ENCODE results near the gene SNX30. TPM values are rescaled to one million over a fixed set of nuclear protein-coding genes. Genes with fewer than 3 reads are reported as not detected.

Gene SNX30
- total and polyA plus RNA-seq, 4 donors, result 1.8 to 13.5 (median 6.5) TPM

GRCh38 chr9:112884101-112884500 lies 133.5 kb downstream of the SNX30 start:
- no peak overlapping the region for H3K9ac ChIP-seq (ENCODE audit: low read depth in 1 of 2, low read length in 2 of 2)
- no peak overlapping the region for H3K27ac ChIP-seq (ENCODE audit: low read depth in 1 of 2, low read length in 2 of 2)
- 68% methylated on average over 6 of the region's 6 CpGs for WGBS
- TF ChIP-seq MAX (IDR thresholded peaks at IDR 0.05), result no peak
- no peak for TF ChIP-seq FOXA2 (IDR thresholded peaks at IDR 0.05)
- TF ChIP-seq ATF3 (IDR thresholded peaks at IDR 0.05), result no peak
- no peak for TF ChIP-seq YY1 (IDR thresholded peaks at IDR 0.05)
- TF ChIP-seq GABPA (IDR thresholded peaks at IDR 0.05 in 1 of 2, conservative IDR thresholded peaks at IDR 0.05 in 1 of 2), result no peak
- H3K36me3 ChIP-seq (ENCODE audit: control insufficient read depth in 4 of 4, insufficient read depth in 3 of 4, low read depth in 1 of 4, low read length in 3 of 4), result peaks cover 0 to 3% (median 0%) of the 10 kb centered on the region in 4 donors
- H3K27me3 ChIP-seq (ENCODE audit: control insufficient read depth in 4 of 4, insufficient read depth in 4 of 4, low read length in 3 of 4), result no peaks in the 10 kb centered on the region
- H3K4me1 ChIP-seq (ENCODE audit: control insufficient read depth in 4 of 4, insufficient read depth in 4 of 4, low read length in 3 of 4), result no peaks in the 10 kb centered on the region
- H3K4me3 ChIP-seq (ENCODE audit: low read depth in 1 of 3, low read length in 3 of 3), result no peak overlapping the region
- no peaks in the 10 kb centered on the region for H3K9me3 ChIP-seq (ENCODE audit: control insufficient read depth in 4 of 4, low read length in 3 of 4)
- DNase-seq (ENCODE audit: low spot score), result no peak

- Histone ChIP-seq H3K9ac (ENCODE audit: low read depth in 1 of 2, low read length in 2 of 2) (no peak overlapping the region), H3K9me3 (ENCODE audit: control insufficient read depth in 4 of 4, low read length in 3 of 4) (no peaks in the 10 kb centered on the region), H3K4me1 (ENCODE audit: control insufficient read depth in 4 of 4, insufficient read depth in 4 of 4, low read length in 3 of 4) (no peaks in the 10 kb centered on the region), H3K27me3 (ENCODE audit: control insufficient read depth in 4 of 4, insufficient read depth in 4 of 4, low read length in 3 of 4) (no peaks in the 10 kb centered on the region), H3K27ac (ENCODE audit: low read depth in 1 of 2, low read length in 2 of 2) (no peak overlapping the region), H3K36me3 (ENCODE audit: control insufficient read depth in 4 of 4, insufficient read depth in 3 of 4, low read depth in 1 of 4, low read length in 3 of 4) (peaks cover 0 to 3% (median 0%) of the 10 kb centered on the region in 4 donors), H3K4me3 (ENCODE audit: low read depth in 1 of 3, low read length in 3 of 3) (no peak overlapping the region)
- DNase-seq (ENCODE audit: low spot score), result no peak
- 96% methylated on average over 5 of the region's 5 CpGs for WGBS
- TF ChIP-seq HNF4G (IDR thresholded peaks at IDR 0.05) (no peak), FOXA2 (IDR thresholded peaks at IDR 0.05) (no peak), NR2F2 (IDR thresholded peaks at IDR 0.05) (no peak), RAD21 (IDR thresholded peaks at IDR 0.05) (no peak), CTCF (IDR thresholded peaks at IDR 0.05; ENCODE audit: low read depth, low read length, missing input control) (no peak), SP1 (IDR thresholded peaks at IDR 0.05) (no peak), HNF4A (conservative IDR thresholded peaks at IDR 0.05) (no peak), RXRA (IDR thresholded peaks at IDR 0.05) (no peak), ZBTB33 (IDR thresholded peaks at IDR 0.05) (no peak), MAX (IDR thresholded peaks at IDR 0.05) (no peak)
Observed at GRCh38 chr9:112884721-112885120, 134.2 kb downstream of the SNX30 start.

GRCh38 chr9:112885324-112885723 lies 134.8 kb downstream of the SNX30 start:
- Histone ChIP-seq H3K4me1 (ENCODE audit: control insufficient read depth in 4 of 4, insufficient read depth in 4 of 4, low read length in 3 of 4) (peaks cover 2 to 4% (median 3%) of the 10 kb centered on the region in 4 donors), H3K27me3 (ENCODE audit: control insufficient read depth in 4 of 4, insufficient read depth in 4 of 4, low read length in 3 of 4) (no peaks in the 10 kb centered on the region), H3K36me3 (ENCODE audit: control insufficient read depth in 4 of 4, insufficient read depth in 3 of 4, low read depth in 1 of 4, low read length in 3 of 4) (peaks cover 0 to 3% (median 0%) of the 10 kb centered on the region in 4 donors), H3K4me3 (ENCODE audit: low read depth in 1 of 3, low read length in 3 of 3) (no peak overlapping the region), H3K9me3 (ENCODE audit: control insufficient read depth in 4 of 4, low read length in 3 of 4) (no peaks in the 10 kb centered on the region), H3K27ac (ENCODE audit: low read depth in 1 of 2, low read length in 2 of 2) (no peak overlapping the region), H3K9ac (ENCODE audit: low read depth in 1 of 2, low read length in 2 of 2) (no peak overlapping the region)
- TF ChIP-seq JUND (IDR thresholded peaks at IDR 0.05) (no peak), ZBTB33 (IDR thresholded peaks at IDR 0.05) (no peak), RAD21 (IDR thresholded peaks at IDR 0.05) (no peak), NR2F2 (IDR thresholded peaks at IDR 0.05) (no peak), FOXA2 (IDR thresholded peaks at IDR 0.05) (no peak), TAF1 (conservative IDR thresholded peaks at IDR 0.05) (no peak), GABPA (IDR thresholded peaks at IDR 0.05 in 1 of 2, conservative IDR thresholded peaks at IDR 0.05 in 1 of 2) (no peak), FOXA1 (IDR thresholded peaks at IDR 0.05) (no peak)
- WGBS, result 86% methylated on average over 1 of the region's 1 CpG
- DNase-seq (ENCODE audit: low spot score), result no peak

Data from liver (tissue), 9 donors.